Caco-2 (cell line): ENCODE measurements around the gene CISD3. TPM values are rescaled to one million over a fixed set of nuclear protein-coding genes. Genes with fewer than 3 reads are reported as not detected.
A peak's percentile ranks its signal among the peaks of the same experiment; 100 is the strongest.

Experiments
- BruUV-seq: library from RNA; stranded (reverse); fragments of 400-500 nt; replicated peaks from 2 replicates; lab custom pipeline; 2021; lab: Mats Ljungman, UMichigan
- CTCF ChIA-PET: fragments of 300-600 bp; sonication (Branson Sonifier 250); formaldehyde crosslinking; loops from one replicate; lab custom pipeline; 2022; ENCODE audit warnings: antibody characterized with exemption; lab: Charles Lee
- POLR2A ChIA-PET: fragments of 300-600 bp; sonication (Branson Sonifier 250); formaldehyde crosslinking; loops from one replicate; lab custom pipeline; 2022; ENCODE audit warnings: antibody characterized with exemption; lab: Charles Lee
- DNase-seq, 2 experiments: peaks; one replicate each; pipeline versions ENCODE4 v3.0.0 to v3.0.0-alpha.2; 2020 to 2022
- H3K27me3 ChIP-seq: replicated peaks from 2 replicates; pipeline ENCODE4 v1.6.0; 2011; ENCODE audit warnings: low read length; ENCODE audit not compliant: control insufficient read depth, insufficient read depth
- H3K36me3 ChIP-seq: 2 replicates; pipeline ENCODE4 v1.5.1; 2011; ENCODE audit warnings: low read length; ENCODE audit not compliant: control insufficient read depth, insufficient read depth
- H3K4me1 ChIP-seq: fragments of 250-450 bp; sonication (Bioruptor Pico); 2 replicates; pipeline ENCODE4 v1.5.1; 2020; ENCODE audit warnings: mild to moderate bottlenecking
- H3K4me3 ChIP-seq: 2 replicates; pipeline ENCODE4 v1.5.1; 2011; ENCODE audit warnings: low read depth, mild to moderate bottlenecking, control low read depth, low read length
- H3K9me3 ChIP-seq: fragments of 250-450 bp; sonication (Bioruptor Pico); 2 replicates; pipeline ENCODE4 v1.5.1; 2020; ENCODE audit warnings: mild to moderate bottlenecking, moderate library complexity
- H3K27ac Mint-ChIP-seq: one replicate; pipeline ENCODE4 v1.8.0; 2022; ENCODE audit warnings: mixed read lengths; ENCODE audit not compliant: unreplicated experiment
- H3K27me3 Mint-ChIP-seq: one replicate; pipeline ENCODE4 v1.8.0; 2022; ENCODE audit warnings: mixed read lengths; ENCODE audit not compliant: insufficient read depth, unreplicated experiment
- H3K36me3 Mint-ChIP-seq: one replicate; pipeline ENCODE4 v1.8.0; 2022; ENCODE audit warnings: mild to moderate bottlenecking, mixed read lengths; ENCODE audit not compliant: insufficient read depth, unreplicated experiment
- H3K4me1 Mint-ChIP-seq: one replicate; pipeline ENCODE4 v1.8.0; 2022; ENCODE audit warnings: low read depth, mixed read lengths; ENCODE audit not compliant: unreplicated experiment
- H3K4me3 Mint-ChIP-seq: one replicate; pipeline ENCODE4 v1.8.0; 2022; ENCODE audit warnings: mild to moderate bottlenecking, moderate library complexity, mixed read lengths; ENCODE audit not compliant: unreplicated experiment
- H3K9me3 Mint-ChIP-seq: one replicate; pipeline ENCODE4 v1.8.0; 2022; ENCODE audit warnings: mixed read lengths; ENCODE audit not compliant: unreplicated experiment
- CTCF ChIP-seq, 2 experiments: fragments of 200-600 bp in 1 of 2; IDR thresholded peaks; 1 replicate in 1 of 2; 2 replicates in 1 of 2; pipeline versions ENCODE4 v1.5.1 to v1.8.0; 2011 to 2022; ENCODE audit warnings: antibody characterized with exemption in 1 of 2, control low read depth in 1 of 2, inconsistent platforms in 1 of 2, low read depth in 1 of 2, low read length in 1 of 2, mild to moderate bottlenecking in 1 of 2, moderate library complexity in 1 of 2; ENCODE audit not compliant: insufficient read depth in 1 of 2, severe bottlenecking in 1 of 2, unreplicated experiment in 1 of 2
- intact Hi-C: fragments of 100-400 bp; cut with micrococcal nuclease; formaldehyde crosslinking; loops from one replicate; pipeline ENCODE4 v1.10.0; 2022; ENCODE audit not compliant: unreplicated experiment
- total RNA-seq: library from RNA; stranded (reverse); gene quantifications from 2 replicates; pipeline ENCODE4 v1.2.3, GENCODE V29; 2022

Gene CISD3
- total RNA-seq, 1 experiment from 2014 or later = 16.6 TPM

DNA sequence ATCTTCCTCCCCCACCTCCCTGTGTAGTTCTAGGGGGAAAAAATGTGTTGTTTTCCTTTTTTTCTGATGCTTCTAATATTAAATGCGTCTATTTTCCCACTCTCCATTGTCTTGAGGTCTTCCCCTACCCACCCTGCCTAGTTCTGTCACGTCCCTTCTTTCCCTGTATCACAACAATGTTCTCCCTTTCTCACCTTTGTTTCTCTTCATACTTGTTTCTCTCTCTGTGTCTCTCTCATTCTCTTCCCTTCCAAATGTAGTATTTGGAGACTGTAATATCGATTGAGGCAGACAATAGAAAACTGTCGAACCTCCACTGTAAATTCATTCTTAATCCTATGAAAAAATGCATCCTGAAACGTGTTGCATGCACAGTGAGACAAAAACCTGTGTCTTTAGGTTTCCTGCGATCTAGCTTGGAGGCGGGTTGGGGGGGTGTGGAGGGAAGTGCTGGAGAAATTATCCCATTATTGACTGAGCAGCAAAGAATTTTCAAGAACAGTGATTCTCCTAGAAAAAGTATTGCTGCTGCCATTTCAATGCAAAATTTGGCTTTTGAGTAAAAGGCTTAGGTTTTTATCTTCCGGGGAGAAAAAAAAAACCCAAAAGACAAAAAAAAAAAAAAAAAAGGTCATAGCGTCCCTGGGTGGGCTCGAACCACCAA is 21.1 kb downstream of the CISD3 start:
- no peak for DNase-seq
- ChIA-PET POLR2A (interaction anchor here (0.6 to 1.2 kb wide), 3 partner anchors 43 to 403 kb away, joined by 3 to 4 read pairs (median 3); no protein-coding TSS in a partner anchor), CTCF (interaction anchor here (0.7 to 1.2 kb wide), 3 partner anchors 74 to 222 kb away, joined by 4 read pairs; no protein-coding TSS in a partner anchor)
- peak overlapping the region; percentile 80 for H3K27ac Mint-ChIP-seq
- BruUV-seq = no TSS peak
- peaks cover 25% of the 10 kb centered on the region for H3K4me1 Mint-ChIP-seq
- peaks cover 22% of the 10 kb centered on the region for H3K4me1 ChIP-seq
- TF ChIP-seq CTCF (IDR thresholded peaks at IDR 0.05; ENCODE audit: insufficient read depth in 1 of 2, low read depth in 1 of 2, low read length in 1 of 2, severe bottlenecking in 1 of 2, unreplicated experiment in 1 of 2) = no peak
- no peaks in the 10 kb centered on the region for H3K9me3 Mint-ChIP-seq
- peaks cover 58% of the 10 kb centered on the region for H3K36me3 Mint-ChIP-seq
- no peaks in the 10 kb centered on the region for H3K9me3 ChIP-seq
- H3K36me3 ChIP-seq = no peaks in the 10 kb centered on the region; the same call in 1 of the 2 replicates
- peak overlapping the region; percentile 79 for H3K4me3 Mint-ChIP-seq
- peak overlapping the region; percentile 90 for H3K4me3 ChIP-seq
- H3K27me3 ChIP-seq = no peaks in the 10 kb centered on the region
- peaks cover 2% of the 10 kb centered on the region for H3K27me3 Mint-ChIP-seq
- intact Hi-C loops = loop anchor here (5.0 kb wide), 1 partner anchor 401 kb away; the partner anchor contains the start of gene PLXDC1

DNA sequence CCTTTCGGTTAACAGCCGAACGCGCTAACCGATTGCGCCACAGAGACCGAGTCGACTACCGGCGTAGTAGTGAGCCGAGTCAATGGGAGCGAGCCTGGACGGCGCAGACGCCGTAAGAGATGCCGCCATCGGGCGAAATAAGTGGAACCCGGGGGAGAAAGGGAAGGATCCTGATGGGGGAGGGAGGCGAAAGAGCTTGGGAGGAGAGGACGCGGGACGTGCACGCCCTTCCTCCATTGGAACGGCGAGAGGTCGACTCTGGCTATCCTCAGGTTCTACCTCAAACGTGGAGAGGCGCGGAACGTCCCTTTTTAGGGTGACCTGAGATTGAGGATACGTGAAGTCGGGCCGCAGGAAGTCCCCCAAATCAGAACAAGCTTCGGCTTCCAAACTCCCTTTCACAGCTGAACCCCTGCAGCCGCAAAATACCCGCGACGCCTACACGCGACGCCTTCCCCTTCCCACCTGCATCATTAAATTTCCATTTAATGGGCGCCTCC is 21.7 kb downstream of the CISD3 start:
- BruUV-seq = TSS peak; percentile 58
- Mint-ChIP-seq H3K4me3 (peak overlapping the region; percentile 79), H3K27ac (peak overlapping the region; percentile 80), H3K4me1 (peaks cover 19% of the 10 kb centered on the region), H3K9me3 (no peaks in the 10 kb centered on the region), H3K36me3 (peaks cover 62% of the 10 kb centered on the region), H3K27me3 (peaks cover 2% of the 10 kb centered on the region)
- Histone ChIP-seq H3K27me3 (no peaks in the 10 kb centered on the region), H3K4me3 (peak overlapping the region; percentile 90), H3K36me3 (no peaks in the 10 kb centered on the region; the same call in 1 of the 2 replicates), H3K4me1 (peaks cover 16% of the 10 kb centered on the region), H3K9me3 (no peaks in the 10 kb centered on the region)
- peak; percentile 85 to 91 for DNase-seq
- CTCF ChIA-PET = interaction anchor here (0.7 to 1.2 kb wide), 3 partner anchors 75 to 221 kb away, joined by 4 read pairs; no protein-coding TSS in a partner anchor
- intact Hi-C loops = loop anchor here (1.0 to 5.0 kb wide), 2 partner anchors 47 to 400 kb away; partner anchors contain the start of genes PIP4K2B and PLXDC1
- no peak for TF ChIP-seq CTCF (IDR thresholded peaks at IDR 0.05; ENCODE audit: insufficient read depth in 1 of 2, low read depth in 1 of 2, low read length in 1 of 2, severe bottlenecking in 1 of 2, unreplicated experiment in 1 of 2)
- POLR2A ChIA-PET = interaction anchor here (0.6 to 1.2 kb wide), 3 partner anchors 102 to 242 kb away, joined by 3 to 7 read pairs (median 3); partner anchors contain the start of gene RPL23
